ENCODE measurements around the gene WNK2.

DNA sequence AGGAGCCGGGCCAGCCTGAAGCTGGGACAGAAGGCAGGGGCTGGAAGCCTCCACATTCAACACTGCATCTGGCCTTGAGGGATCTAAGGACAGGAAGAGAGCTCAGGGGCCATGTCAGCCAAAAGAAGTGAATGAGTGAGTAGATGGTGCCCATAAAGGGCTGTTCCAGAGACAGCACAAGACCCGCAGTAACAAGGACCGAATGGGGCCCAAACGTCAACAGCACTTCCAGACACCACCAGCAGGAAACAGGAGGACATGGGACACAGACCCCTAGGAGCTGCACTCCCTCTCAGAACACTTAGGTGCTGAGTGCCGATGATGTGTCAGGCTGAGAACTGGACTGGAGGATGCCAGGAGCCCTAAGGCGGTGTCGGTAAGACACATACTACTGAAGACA is 152.8 kb downstream of the WNK2 start:
- no peak for TF ChIP-seq POLR2AphosphoS5 (IDR thresholded peaks at IDR 0.05; ENCODE audit: insufficient read depth, low read depth, low read length)
- TF ChIP-seq, protein P1, sequence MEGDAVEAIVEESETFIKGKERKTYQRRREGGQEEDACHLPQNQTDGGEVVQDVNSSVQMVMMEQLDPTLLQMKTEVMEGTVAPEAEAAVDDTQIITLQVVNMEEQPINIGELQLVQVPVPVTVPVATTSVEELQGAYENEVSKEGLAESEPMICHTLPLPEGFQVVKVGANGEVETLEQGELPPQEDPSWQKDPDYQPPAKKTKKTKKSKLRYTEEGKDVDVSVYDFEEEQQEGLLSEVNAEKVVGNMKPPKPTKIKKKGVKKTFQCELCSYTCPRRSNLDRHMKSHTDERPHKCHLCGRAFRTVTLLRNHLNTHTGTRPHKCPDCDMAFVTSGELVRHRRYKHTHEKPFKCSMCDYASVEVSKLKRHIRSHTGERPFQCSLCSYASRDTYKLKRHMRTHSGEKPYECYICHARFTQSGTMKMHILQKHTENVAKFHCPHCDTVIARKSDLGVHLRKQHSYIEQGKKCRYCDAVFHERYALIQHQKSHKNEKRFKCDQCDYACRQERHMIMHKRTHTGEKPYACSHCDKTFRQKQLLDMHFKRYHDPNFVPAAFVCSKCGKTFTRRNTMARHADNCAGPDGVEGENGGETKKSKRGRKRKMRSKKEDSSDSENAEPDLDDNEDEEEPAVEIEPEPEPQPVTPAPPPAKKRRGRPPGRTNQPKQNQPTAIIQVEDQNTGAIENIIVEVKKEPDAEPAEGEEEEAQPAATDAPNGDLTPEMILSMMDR (IDR thresholded peaks at IDR 0.05; ENCODE audit: extremely low read depth in 1 of 2, insufficient read depth in 1 of 2, low read depth in 1 of 2, low read length in 2 of 2), result no peak
- no peak for TF ChIP-seq POLR2A (IDR thresholded peaks at IDR 0.05; ENCODE audit: low read depth, low read length)
- no peak for TF ChIP-seq JUN (IDR thresholded peaks at IDR 0.05; ENCODE audit: borderline replicate concordance, insufficient read depth, insufficient read length, low read depth)
- no peak for TF ChIP-seq EZH2 (IDR thresholded peaks at IDR 0.05; ENCODE audit: borderline replicate concordance, low read depth, low read length, severe bottlenecking)

Measured in endothelial cell of umbilical vein (primary cell).